SU-DHL-6 (cell line): ENCODE data around the gene FIGN.

Experiments used
- H2AFZ ChIP-seq: fragments of 200-600 bp; sonication (generic); 2 replicates; pipeline ENCODE4 v1.6.1; 2014; ENCODE audit warnings: low read depth, mild to moderate bottlenecking, moderate library complexity, mixed read lengths, antibody characterized with exemption, low read length; ENCODE audit not compliant: severe bottlenecking
- H3F3A ChIP-seq: fragments of 200-600 bp; shearing (Covaris generic); 2 replicates; pipeline ENCODE4 v1.6.0; 2016; ENCODE audit warnings: antibody characterized with exemption, mild to moderate bottlenecking; ENCODE audit not compliant: insufficient read depth
- H3K27ac ChIP-seq: fragments of 200-600 bp; sonication (generic); 2 replicates; pipeline ENCODE4 v1.5.1; 2016; ENCODE audit warnings: low read depth, mild to moderate bottlenecking, low read length, moderate library complexity, mixed read lengths
- H3K27me3 ChIP-seq: fragments of 200-600 bp; sonication (generic), shearing (Covaris generic); 2 replicates; pipeline ENCODE4 v1.6.0; 2014; ENCODE audit warnings: mild to moderate bottlenecking, low read length
- H3K36me3 ChIP-seq: fragments of 200-600 bp; sonication (generic); 2 replicates; pipeline ENCODE4 v1.6.1; 2014; ENCODE audit warnings: mild to moderate bottlenecking, low read length, mixed read lengths
- H3K4me2 ChIP-seq: fragments of 300-600, 200-600 bp; shearing (Covaris generic), sonication (generic); 2 replicates; pipeline ENCODE4 v1.6.0; 2014; ENCODE audit warnings: low read length, low read depth, mild to moderate bottlenecking; ENCODE audit not compliant: poor library complexity, severe bottlenecking
- H3K4me3 ChIP-seq: fragments of 200-600 bp; sonication (generic); 2 replicates; pipeline ENCODE4 v1.5.1; 2014; ENCODE audit warnings: antibody characterized with exemption, low read length, mild to moderate bottlenecking, mixed read lengths; ENCODE audit not compliant: insufficient read depth, poor library complexity, severe bottlenecking
- H3K79me2 ChIP-seq: fragments of 200-600 bp; sonication (generic); 2 replicates; pipeline ENCODE4 v1.6.1; 2014; ENCODE audit warnings: mild to moderate bottlenecking, low read length, moderate library complexity; ENCODE audit not compliant: insufficient read depth
- H3K9ac ChIP-seq: fragments of 200-600 bp; sonication (generic); 2 replicates; pipeline ENCODE4 v1.7.0; 2014; ENCODE audit warnings: mild to moderate bottlenecking, low read length
- H3K9me2 ChIP-seq: fragments of 200-600 bp; sonication (generic); replicated peaks from 2 replicates; pipeline ENCODE4 v1.6.1; 2014; ENCODE audit warnings: low read length; ENCODE audit not compliant: insufficient read depth
- H3K9me3 ChIP-seq: fragments of 200-600 bp; sonication (generic); 2 replicates; pipeline ENCODE4 v1.6.1; 2014; ENCODE audit warnings: low read length, mixed read lengths; ENCODE audit not compliant: insufficient read depth
- H4K20me1 ChIP-seq: fragments of 200-600 bp; sonication (generic); 2 replicates; pipeline ENCODE4 v1.6.1; 2014; ENCODE audit warnings: low read depth, mild to moderate bottlenecking, antibody characterized with exemption, low read length, moderate library complexity, mixed read lengths
- CTCF ChIP-seq: fragments of 200-600 bp; sonication (generic); IDR thresholded peaks from one replicate; pipeline ENCODE4 v1.5.1; 2017; ENCODE audit warnings: antibody characterized with exemption, mild to moderate bottlenecking, low read length, moderate library complexity; ENCODE audit not compliant: insufficient read depth, poor library complexity, severe bottlenecking
- EZH2phosphoT487 ChIP-seq: fragments of 200-600 bp; sonication (generic), shearing (Covaris generic); conservative IDR thresholded peaks from 2 replicates; pipeline ENCODE4 v1.6.1; 2018; ENCODE audit warnings: mild to moderate bottlenecking, antibody characterized with exemption, low read length, moderate library complexity, mixed read lengths

FIGN gene

GRCh38 chr2:163692081-163692480 is 43.7 kb downstream of the FIGN start:
- Histone ChIP-seq H3K9ac (no peak overlapping the region), H3K4me3 (no peak overlapping the region), H3F3A (no peaks in the 10 kb centered on the region), H3K27ac (no peak overlapping the region), H4K20me1 (no peaks in the 10 kb centered on the region), H3K9me3 (no peaks in the 10 kb centered on the region), H3K4me2 (no peak overlapping the region), H3K36me3 (no peaks in the 10 kb centered on the region), H3K79me2 (no peaks in the 10 kb centered on the region), H2AFZ (no peak overlapping the region), H3K9me2 (no peaks in the 10 kb centered on the region), H3K27me3 (no peaks in the 10 kb centered on the region)
- TF ChIP-seq CTCF (no peak), EZH2phosphoT487 (no peak)

DNA sequence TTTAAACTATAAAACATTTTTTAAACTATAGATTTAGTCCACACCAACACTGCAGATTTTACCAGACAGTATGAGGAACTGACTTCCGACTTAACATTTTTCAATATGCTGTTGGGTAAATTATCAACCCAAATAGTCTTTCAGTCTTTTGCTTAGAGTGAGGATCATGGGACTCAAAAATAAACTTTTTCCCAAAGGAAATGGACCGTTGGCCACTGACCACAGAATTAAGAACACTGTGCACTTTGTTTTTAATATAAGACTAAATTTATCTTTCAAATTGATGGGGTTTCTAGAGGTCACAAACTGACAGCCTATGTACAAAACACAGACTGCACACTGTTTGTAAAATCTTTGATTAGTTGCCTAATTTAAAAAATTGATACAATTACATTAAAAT is 44.9 kb downstream of the FIGN start:
- no peaks in the 10 kb centered on the region for H4K20me1 ChIP-seq
- H3K9me3 ChIP-seq: no peaks in the 10 kb centered on the region
- no peaks in the 10 kb centered on the region for H3K9me2 ChIP-seq
- H3K9ac ChIP-seq: no peak overlapping the region
- no peaks in the 10 kb centered on the region for H3K36me3 ChIP-seq
- no peak overlapping the region for H2AFZ ChIP-seq
- TF ChIP-seq EZH2phosphoT487 (no peak), CTCF (no peak)
- no peaks in the 10 kb centered on the region for H3K27me3 ChIP-seq
- H3K4me2 ChIP-seq: no peak overlapping the region
- H3F3A ChIP-seq: no peaks in the 10 kb centered on the region
- H3K27ac ChIP-seq: no peak overlapping the region
- no peak overlapping the region for H3K4me3 ChIP-seq
- H3K79me2 ChIP-seq: no peaks in the 10 kb centered on the region

DNA sequence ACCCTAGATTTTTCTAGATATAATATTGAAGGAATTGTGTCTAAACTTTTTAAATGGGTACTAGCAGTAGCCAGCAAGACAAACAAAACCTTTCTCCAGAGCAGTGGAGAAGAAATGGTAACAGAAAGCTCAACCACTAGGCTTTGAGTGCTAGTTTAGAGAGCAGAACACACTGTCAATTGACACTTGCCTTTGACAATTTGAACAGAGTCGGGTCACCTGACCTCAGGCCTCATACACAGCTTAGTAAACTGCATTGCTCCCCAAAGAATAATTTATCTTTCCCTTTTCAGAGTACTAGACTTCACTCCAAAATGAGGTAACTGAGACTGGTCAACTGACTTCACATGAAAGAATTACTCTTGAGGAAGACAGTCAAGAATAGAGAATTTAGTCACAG is 48.6 kb downstream of the FIGN start:
- no peak overlapping the region for H2AFZ ChIP-seq
- no peak overlapping the region for H3K4me2 ChIP-seq
- no peak for TF ChIP-seq EZH2phosphoT487
- TF ChIP-seq CTCF: no peak
- H3K27ac ChIP-seq: no peak overlapping the region
- no peaks in the 10 kb centered on the region for H4K20me1 ChIP-seq
- H3K9me2 ChIP-seq: no peaks in the 10 kb centered on the region
- no peaks in the 10 kb centered on the region for H3K9me3 ChIP-seq
- H3K79me2 ChIP-seq: no peaks in the 10 kb centered on the region
- H3K4me3 ChIP-seq: no peak overlapping the region
- no peaks in the 10 kb centered on the region for H3K36me3 ChIP-seq
- no peaks in the 10 kb centered on the region for H3K27me3 ChIP-seq
- H3K9ac ChIP-seq: no peak overlapping the region
- H3F3A ChIP-seq: no peaks in the 10 kb centered on the region

- H2AFZ ChIP-seq: no peak overlapping the region
- no peak overlapping the region for H3K4me3 ChIP-seq
- TF ChIP-seq CTCF (no peak), EZH2phosphoT487 (no peak)
- H3K9me3 ChIP-seq: no peaks in the 10 kb centered on the region
- no peaks in the 10 kb centered on the region for H3K27me3 ChIP-seq
- no peak overlapping the region for H3K4me2 ChIP-seq
- no peaks in the 10 kb centered on the region for H3F3A ChIP-seq
- H3K36me3 ChIP-seq: no peaks in the 10 kb centered on the region
- H4K20me1 ChIP-seq: no peaks in the 10 kb centered on the region
- no peak overlapping the region for H3K27ac ChIP-seq
- no peaks in the 10 kb centered on the region for H3K9me2 ChIP-seq
- no peak overlapping the region for H3K9ac ChIP-seq
- H3K79me2 ChIP-seq: no peaks in the 10 kb centered on the region
These were observed 49.5 kb downstream of the FIGN start for GRCh38 chr2:163686289-163686688.
